OCI-LY7 (cell line): ENCODE data around the gene TBX15.

Experiments used
- EZH2phosphoT487 ChIP-seq: fragments of 200-600 bp; sonication (generic); IDR thresholded peaks from 2 replicates; pipeline ENCODE4 v1.6.1; 2018; ENCODE audit warnings: low read depth, borderline replicate concordance, mild to moderate bottlenecking, mixed run types, antibody characterized with exemption, low read length, moderate library complexity, mixed read lengths
- TF ChIP-seq, protein P1 (sequence below): fragments of 200-600 bp; sonication (generic); conservative IDR thresholded peaks from 2 replicates; pipeline ENCODE4 v1.5.1; 2014; ENCODE audit warnings: mild to moderate bottlenecking, antibody characterized with exemption, low read length, moderate library complexity, mixed read lengths

DNA sequence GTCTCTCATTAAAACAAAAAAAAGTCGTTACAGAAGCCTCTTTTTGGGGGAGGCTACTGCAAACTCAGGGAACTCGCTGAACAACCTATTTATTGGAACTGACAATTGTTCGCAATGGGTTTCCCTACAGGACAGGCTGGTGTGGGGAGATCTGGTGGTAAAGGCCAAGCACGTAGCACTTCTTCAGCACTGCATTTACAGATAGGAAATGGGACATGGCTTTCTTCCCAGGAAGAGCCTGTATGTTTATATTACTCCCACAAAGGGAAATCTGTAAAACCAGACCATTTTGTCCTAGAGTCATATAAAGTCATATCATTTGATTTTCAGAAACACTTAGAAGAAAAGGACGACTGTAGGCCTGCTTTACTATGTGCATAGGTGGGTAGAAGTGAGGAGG is 38.8 kb upstream of the TBX15 start:
- TF ChIP-seq, protein P1, sequence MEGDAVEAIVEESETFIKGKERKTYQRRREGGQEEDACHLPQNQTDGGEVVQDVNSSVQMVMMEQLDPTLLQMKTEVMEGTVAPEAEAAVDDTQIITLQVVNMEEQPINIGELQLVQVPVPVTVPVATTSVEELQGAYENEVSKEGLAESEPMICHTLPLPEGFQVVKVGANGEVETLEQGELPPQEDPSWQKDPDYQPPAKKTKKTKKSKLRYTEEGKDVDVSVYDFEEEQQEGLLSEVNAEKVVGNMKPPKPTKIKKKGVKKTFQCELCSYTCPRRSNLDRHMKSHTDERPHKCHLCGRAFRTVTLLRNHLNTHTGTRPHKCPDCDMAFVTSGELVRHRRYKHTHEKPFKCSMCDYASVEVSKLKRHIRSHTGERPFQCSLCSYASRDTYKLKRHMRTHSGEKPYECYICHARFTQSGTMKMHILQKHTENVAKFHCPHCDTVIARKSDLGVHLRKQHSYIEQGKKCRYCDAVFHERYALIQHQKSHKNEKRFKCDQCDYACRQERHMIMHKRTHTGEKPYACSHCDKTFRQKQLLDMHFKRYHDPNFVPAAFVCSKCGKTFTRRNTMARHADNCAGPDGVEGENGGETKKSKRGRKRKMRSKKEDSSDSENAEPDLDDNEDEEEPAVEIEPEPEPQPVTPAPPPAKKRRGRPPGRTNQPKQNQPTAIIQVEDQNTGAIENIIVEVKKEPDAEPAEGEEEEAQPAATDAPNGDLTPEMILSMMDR = no peak
- no peak for TF ChIP-seq EZH2phosphoT487
